ENCODE data around the gene FAM50B.

DNA sequence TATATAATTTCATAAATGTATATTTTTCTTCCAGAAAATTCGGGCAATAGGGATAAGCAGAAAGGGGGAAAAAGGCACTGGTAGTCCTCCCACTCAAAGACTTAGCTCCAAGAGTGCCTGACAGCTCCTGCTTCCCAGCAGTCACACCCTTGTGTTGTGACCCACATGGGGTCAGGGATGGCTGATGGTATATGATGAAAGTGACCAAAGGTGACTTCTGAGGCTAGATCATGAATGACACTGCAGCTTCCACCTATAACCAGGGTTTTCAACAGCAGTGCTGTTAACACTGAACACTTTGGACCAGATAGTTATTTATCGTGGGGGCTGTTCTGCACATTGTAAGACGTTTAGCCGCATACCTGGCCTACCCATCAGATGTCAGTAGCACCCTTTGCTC is 22.3 kb downstream of the FAM50B start:
- TF ChIP-seq, protein P1, sequence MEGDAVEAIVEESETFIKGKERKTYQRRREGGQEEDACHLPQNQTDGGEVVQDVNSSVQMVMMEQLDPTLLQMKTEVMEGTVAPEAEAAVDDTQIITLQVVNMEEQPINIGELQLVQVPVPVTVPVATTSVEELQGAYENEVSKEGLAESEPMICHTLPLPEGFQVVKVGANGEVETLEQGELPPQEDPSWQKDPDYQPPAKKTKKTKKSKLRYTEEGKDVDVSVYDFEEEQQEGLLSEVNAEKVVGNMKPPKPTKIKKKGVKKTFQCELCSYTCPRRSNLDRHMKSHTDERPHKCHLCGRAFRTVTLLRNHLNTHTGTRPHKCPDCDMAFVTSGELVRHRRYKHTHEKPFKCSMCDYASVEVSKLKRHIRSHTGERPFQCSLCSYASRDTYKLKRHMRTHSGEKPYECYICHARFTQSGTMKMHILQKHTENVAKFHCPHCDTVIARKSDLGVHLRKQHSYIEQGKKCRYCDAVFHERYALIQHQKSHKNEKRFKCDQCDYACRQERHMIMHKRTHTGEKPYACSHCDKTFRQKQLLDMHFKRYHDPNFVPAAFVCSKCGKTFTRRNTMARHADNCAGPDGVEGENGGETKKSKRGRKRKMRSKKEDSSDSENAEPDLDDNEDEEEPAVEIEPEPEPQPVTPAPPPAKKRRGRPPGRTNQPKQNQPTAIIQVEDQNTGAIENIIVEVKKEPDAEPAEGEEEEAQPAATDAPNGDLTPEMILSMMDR (conservative IDR thresholded peaks at IDR 0.05; ENCODE audit: low read depth, low read length): no peak
- TF ChIP-seq BHLHE40 (IDR thresholded peaks at IDR 0.05; ENCODE audit: low read depth, low read length): no peak
- no peak for TF ChIP-seq MXI1 (IDR thresholded peaks at IDR 0.05; ENCODE audit: borderline replicate concordance, low read depth, low read length)
- TF ChIP-seq, protein P2, sequence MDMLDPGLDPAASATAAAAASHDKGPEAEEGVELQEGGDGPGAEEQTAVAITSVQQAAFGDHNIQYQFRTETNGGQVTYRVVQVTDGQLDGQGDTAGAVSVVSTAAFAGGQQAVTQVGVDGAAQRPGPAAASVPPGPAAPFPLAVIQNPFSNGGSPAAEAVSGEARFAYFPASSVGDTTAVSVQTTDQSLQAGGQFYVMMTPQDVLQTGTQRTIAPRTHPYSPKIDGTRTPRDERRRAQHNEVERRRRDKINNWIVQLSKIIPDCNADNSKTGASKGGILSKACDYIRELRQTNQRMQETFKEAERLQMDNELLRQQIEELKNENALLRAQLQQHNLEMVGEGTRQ (IDR thresholded peaks at IDR 0.05; ENCODE audit: low read depth, low read length): no peak
- TF ChIP-seq POLR2A (IDR thresholded peaks at IDR 0.05; ENCODE audit: low read depth, low read length): no peak
- no peak for TF ChIP-seq RCOR1 (IDR thresholded peaks at IDR 0.05; ENCODE audit: insufficient replicate concordance, low read length)
- TF ChIP-seq NFE2L2 (IDR thresholded peaks at IDR 0.05; ENCODE audit: low read depth, low read length): no peak
- no peak for TF ChIP-seq FOS (IDR thresholded peaks at IDR 0.05; ENCODE audit: low read depth, low read length)
- TF ChIP-seq, protein P3, sequence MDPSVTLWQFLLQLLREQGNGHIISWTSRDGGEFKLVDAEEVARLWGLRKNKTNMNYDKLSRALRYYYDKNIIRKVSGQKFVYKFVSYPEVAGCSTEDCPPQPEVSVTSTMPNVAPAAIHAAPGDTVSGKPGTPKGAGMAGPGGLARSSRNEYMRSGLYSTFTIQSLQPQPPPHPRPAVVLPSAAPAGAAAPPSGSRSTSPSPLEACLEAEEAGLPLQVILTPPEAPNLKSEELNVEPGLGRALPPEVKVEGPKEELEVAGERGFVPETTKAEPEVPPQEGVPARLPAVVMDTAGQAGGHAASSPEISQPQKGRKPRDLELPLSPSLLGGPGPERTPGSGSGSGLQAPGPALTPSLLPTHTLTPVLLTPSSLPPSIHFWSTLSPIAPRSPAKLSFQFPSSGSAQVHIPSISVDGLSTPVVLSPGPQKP (IDR thresholded peaks at IDR 0.05; ENCODE audit: borderline replicate concordance, low read depth, low read length): no peak
- TF ChIP-seq MAFK (IDR thresholded peaks at IDR 0.05; ENCODE audit: low read depth, low read length): no peak
- no peak for TF ChIP-seq RFX5 (IDR thresholded peaks at IDR 0.05; ENCODE audit: low read depth, low read length)
- no peak for TF ChIP-seq RAD21 (IDR thresholded peaks at IDR 0.05; ENCODE audit: low read length)
- no peak for TF ChIP-seq CEBPB (IDR thresholded peaks at IDR 0.05; ENCODE audit: low read depth, low read length)

Measured in IMR-90 (cell line).